Kidney (tissue), 14 donors: ENCODE measurements around the gene DAW1. TPM values are rescaled to one million over a fixed set of nuclear protein-coding genes. Genes with fewer than 3 reads are reported as not detected.

Experiments used
- DNase-seq, 5 donors: peaks; one replicate each; pipeline ENCODE4 v3.0.0-alpha.2; 2013 to 2020
- FAIRE-seq: peaks from 2 replicates; lab custom pipeline; 2012; peaks lifted over from hg19 to GRCh38; lab: Jason Lieb, UNC
- H3K27ac ChIP-seq, 2 donors: one replicate each; pipeline ENCODE4 v1.7.0; 2013; ENCODE audit warnings: low read depth in 2 of 2, low read length in 2 of 2, inconsistent platforms in 1 of 2
- H3K27me3 ChIP-seq: one replicate; pipeline ENCODE4 v1.7.1; 2013; ENCODE audit warnings: low read length, inconsistent platforms; ENCODE audit not compliant: control insufficient read depth, insufficient read depth
- H3K36me3 ChIP-seq, 3 donors: one replicate each; pipeline versions ENCODE4 v1.7.0 to v1.7.1; 2013; ENCODE audit warnings: low read length in 3 of 3, control low read depth in 1 of 3, inconsistent platforms in 1 of 3; ENCODE audit not compliant: insufficient read depth in 3 of 3, control insufficient read depth in 2 of 3
- H3K4me1 ChIP-seq, 3 donors: one replicate each; pipeline versions ENCODE4 v1.7.0 to v1.7.1; 2013; ENCODE audit warnings: low read length in 3 of 3, inconsistent platforms in 1 of 3, low read depth in 1 of 3; ENCODE audit not compliant: control insufficient read depth in 2 of 3, insufficient read depth in 2 of 3
- H3K4me3 ChIP-seq, 3 donors: one replicate each; pipeline versions ENCODE4 v1.7.0 to v1.8.1; 2013; ENCODE audit warnings: low read length in 3 of 3, control low read depth in 1 of 3, inconsistent platforms in 1 of 3
- H3K9ac ChIP-seq, 3 donors: one replicate each; pipeline versions ENCODE4 v1.7.0 to v1.7.1; 2013; ENCODE audit warnings: low read length in 3 of 3, control low read depth in 1 of 3, inconsistent platforms in 1 of 3
- H3K9me3 ChIP-seq, 3 donors: one replicate each; pipeline versions ENCODE4 v1.7.0 to v1.7.1; 2013; ENCODE audit warnings: low read length in 3 of 3, control low read depth in 1 of 3, inconsistent platforms in 1 of 3; ENCODE audit not compliant: control insufficient read depth in 2 of 3, insufficient read depth in 1 of 3
- CTCF ChIP-seq: IDR thresholded peaks from 3 replicates; pipeline ENCODE4 v1.5.1; 2012; ENCODE audit warnings: mild to moderate bottlenecking, moderate library complexity, borderline replicate concordance; ENCODE audit not compliant: insufficient read depth; ENCODE audit errors: extremely low read depth
- intact Hi-C: fragments of 100-400 bp; cut with DNase I; formaldehyde crosslinking; loops from one replicate; pipeline ENCODE4 v1.11.1; 2022
- polyA plus RNA-seq: library from polyadenylated mRNA; stranded (reverse); fragments of 350-450 nt; fragmentation: Illumina TruSeq; extraction: RNeasy Lipid Tissue Mini Kit (QIAGEN cat#74804); gene quantifications from one replicate; pipeline ENCODE4 v1.2.3, GENCODE V29; 2014; ENCODE audit warnings: low read depth, low replicate concordance; ENCODE audit not compliant: insufficient read depth
- total RNA-seq: library from RNA; stranded (reverse); fragmentation: NEBNext Ultra II Directional; extraction: Animal tissue kit (Norgen Biotek cat#: 25700); gene quantifications from one replicate; pipeline ENCODE4 v1.2.1, GENCODE V29; 2021
- donor health status: control.
- donor health status: control.
- donor health status: control.
- donor health status: control.
- donor health status: control.
- donor health status: DM: yes; HTN: yes; CAD: no.
- donor health status: Normal renal cell carcinoma (clear cell type).

Gene DAW1
- total and polyA plus RNA-seq, 2 donors from 2014 or later = 1.0 to 1.7 TPM

DNA sequence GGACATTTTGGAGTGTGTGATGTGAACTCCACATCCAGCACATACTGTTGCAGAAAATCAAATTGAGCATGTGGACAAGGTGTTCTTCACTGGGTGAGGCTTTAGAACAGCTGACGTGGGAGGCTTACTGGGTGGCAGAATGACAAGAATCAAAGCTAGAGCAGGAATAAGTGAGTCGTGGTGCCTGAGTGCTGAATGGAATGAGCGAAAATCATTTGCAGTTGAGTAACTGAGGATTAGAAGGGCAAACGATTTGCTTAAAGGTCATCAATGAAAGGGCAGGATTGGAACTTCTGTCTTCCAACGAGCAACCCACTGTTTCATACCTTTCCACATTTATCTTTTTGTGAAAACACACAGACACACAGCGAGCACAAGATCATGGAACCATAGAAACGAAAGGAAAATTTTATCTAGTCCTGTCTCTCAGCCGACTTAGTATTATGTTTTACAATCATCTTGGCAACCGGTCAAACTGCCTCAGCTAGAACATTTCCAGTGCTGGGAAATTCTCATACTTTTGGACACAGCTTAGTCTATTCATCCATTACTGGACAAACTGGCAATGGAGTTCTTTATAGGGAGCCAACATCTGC, 7.2 kb upstream of the DAW1 start:
- Histone ChIP-seq H3K4me1 (peaks cover 0 to 3% (median 0%) of the 10 kb centered on the region in 3 donors), H3K27me3 (no peaks in the 10 kb centered on the region), H3K27ac (no peak overlapping the region), H3K9me3 (no peaks in the 10 kb centered on the region), H3K36me3 (no peaks in the 10 kb centered on the region), H3K4me3 (no peak overlapping the region), H3K9ac (no peak overlapping the region)
- FAIRE-seq (no peak), DNase-seq (no peak)
- intact Hi-C loops = no loop called here
- TF ChIP-seq CTCF = no peak

DNA sequence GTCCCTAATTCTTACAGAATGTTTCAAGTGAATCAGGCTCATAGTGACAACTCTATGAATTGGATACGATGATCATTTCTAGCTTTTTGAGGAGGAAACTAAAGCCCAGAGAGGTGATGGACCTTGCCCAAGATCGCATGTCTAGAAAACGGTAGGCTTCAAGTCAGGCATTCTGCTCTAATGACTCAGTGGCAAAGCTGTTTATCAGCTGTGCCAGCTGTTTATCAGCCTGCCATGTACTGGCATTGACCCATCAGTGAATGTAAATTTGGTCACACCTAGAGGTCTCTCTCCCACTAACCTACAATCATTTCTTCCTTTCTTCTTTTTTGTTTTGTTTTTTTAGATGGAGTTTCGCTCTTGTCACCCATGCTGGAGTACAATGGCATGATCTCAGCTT, 6.1 kb upstream of the DAW1 start:
- H3K9ac ChIP-seq = no peak overlapping the region
- DNase-seq = no peak
- intact Hi-C loops = no loop called here
- H3K27ac ChIP-seq = no peak overlapping the region
- no peak for FAIRE-seq
- H3K27me3 ChIP-seq = no peaks in the 10 kb centered on the region
- no peaks in the 10 kb centered on the region for H3K36me3 ChIP-seq
- TF ChIP-seq CTCF = no peak
- peaks cover 0 to 3% (median 0%) of the 10 kb centered on the region in 3 donors for H3K4me1 ChIP-seq
- no peak overlapping the region for H3K4me3 ChIP-seq
- H3K9me3 ChIP-seq = no peaks in the 10 kb centered on the region

DNA sequence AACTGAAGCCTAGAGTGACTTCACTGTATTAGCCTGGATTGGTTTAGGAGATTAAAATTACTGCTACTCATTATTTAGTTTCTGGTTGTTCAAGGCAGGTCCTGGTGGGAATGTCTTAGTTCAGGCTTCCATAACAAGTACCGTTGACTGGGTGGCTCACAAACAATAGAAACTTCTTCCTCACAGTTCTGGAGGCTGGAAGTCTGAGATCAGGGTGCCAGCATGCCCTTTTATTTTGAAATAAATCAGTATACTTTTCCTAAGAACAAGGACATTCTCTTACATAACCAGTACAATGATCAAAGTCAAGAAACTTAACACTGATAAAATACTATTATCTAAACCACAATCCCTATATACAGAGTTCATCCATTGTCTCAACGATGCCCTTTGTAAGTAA, 4.0 kb upstream of the DAW1 start:
- no peak for FAIRE-seq
- no peak for TF ChIP-seq CTCF
- H3K4me1 ChIP-seq = peaks cover 0 to 3% (median 0%) of the 10 kb centered on the region in 3 donors
- H3K4me3 ChIP-seq = no peak overlapping the region
- no peaks in the 10 kb centered on the region for H3K9me3 ChIP-seq
- H3K9ac ChIP-seq = no peak overlapping the region
- intact Hi-C loops = no loop called here
- DNase-seq = no peak
- H3K27me3 ChIP-seq = no peaks in the 10 kb centered on the region
- no peak overlapping the region for H3K27ac ChIP-seq
- no peaks in the 10 kb centered on the region for H3K36me3 ChIP-seq
